GM23248 (cell line): Measurements from ENCODE around the gene SLCO1A2.

Source experiments
- EZH2 ChIP-seq: fragments of 200-600 bp; sonication (generic); IDR thresholded peaks from 2 replicates; pipeline ENCODE4 v1.6.1; 2018; ENCODE audit warnings: antibody characterized with exemption, mild to moderate bottlenecking; ENCODE audit not compliant: insufficient read depth, poor library complexity, severe bottlenecking
- EZH2phosphoT487 ChIP-seq: fragments of 200-600 bp; sonication (generic); IDR thresholded peaks from 2 replicates; pipeline ENCODE4 v1.6.1; 2018; ENCODE audit warnings: antibody characterized with exemption, moderate library complexity, mild to moderate bottlenecking, low read depth; ENCODE audit not compliant: insufficient read depth

GRCh38 chr12:21353487-21353886 is 18.8 kb upstream of the SLCO1A2 start:
- no peak for TF ChIP-seq EZH2
- TF ChIP-seq EZH2phosphoT487 = no peak
